Lower leg skin (tissue), 3 donors: Measurements from ENCODE around the gene CAMKMT.

Experiments
- CTCF ChIP-seq, 3 donors: fragments of 450-650 bp; IDR thresholded peaks; one replicate each; pipeline ENCODE4 v1.5.1; 2016; ENCODE audit warnings: antibody characterized with exemption in 3 of 3, mild to moderate bottlenecking in 3 of 3, moderate library complexity in 2 of 3
- POLR2A ChIP-seq, 2 donors: fragments of 450-650 bp; IDR thresholded peaks; one replicate each; pipeline ENCODE4 v1.6.1; 2016 to 2017; ENCODE audit warnings: antibody characterized with exemption in 2 of 2, mild to moderate bottlenecking in 1 of 2, moderate library complexity in 1 of 2

- TF ChIP-seq CTCF (IDR thresholded peaks at IDR 0.05) (no peak), POLR2A (IDR thresholded peaks at IDR 0.05) (no peak)
Observed at GRCh38 chr2:44528595-44528994, 166.8 kb downstream of the CAMKMT start.
